Activated CD4-positive, alpha-beta T cell treated with anti-CD3 and anti-CD28 coated beads, Interleukin-2, amount 50 U/mL, for 1 hour (primary cell): ENCODE results near the gene UFC1.
A peak's percentile ranks its signal among the peaks of the same experiment; 100 is the strongest.

Experiments used
- DNase-seq: peaks from one replicate; pipeline ENCODE4 v3.0.0-alpha.2; 2020

The UFC1 gene

DNA sequence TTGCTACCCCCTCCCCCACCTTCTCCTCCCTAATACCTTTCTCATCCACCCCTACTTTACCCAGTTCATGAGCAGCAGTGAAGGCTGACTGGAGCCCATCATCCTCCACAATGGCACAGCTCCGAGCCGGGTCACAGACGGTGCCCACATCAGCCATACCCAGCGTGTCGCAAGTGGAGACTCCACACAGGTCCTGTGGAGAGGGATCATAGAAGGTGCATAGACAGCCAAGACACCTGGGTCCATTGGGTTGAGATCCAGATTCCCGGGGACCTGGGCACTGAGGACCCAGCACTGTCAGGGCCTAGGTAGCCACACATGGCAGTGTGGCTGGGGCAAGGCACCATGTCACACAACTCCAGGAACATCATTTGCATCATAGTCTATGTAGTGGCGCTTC is 42.3 kb downstream of the UFC1 start:
- DNase-seq = no peak

DNA sequence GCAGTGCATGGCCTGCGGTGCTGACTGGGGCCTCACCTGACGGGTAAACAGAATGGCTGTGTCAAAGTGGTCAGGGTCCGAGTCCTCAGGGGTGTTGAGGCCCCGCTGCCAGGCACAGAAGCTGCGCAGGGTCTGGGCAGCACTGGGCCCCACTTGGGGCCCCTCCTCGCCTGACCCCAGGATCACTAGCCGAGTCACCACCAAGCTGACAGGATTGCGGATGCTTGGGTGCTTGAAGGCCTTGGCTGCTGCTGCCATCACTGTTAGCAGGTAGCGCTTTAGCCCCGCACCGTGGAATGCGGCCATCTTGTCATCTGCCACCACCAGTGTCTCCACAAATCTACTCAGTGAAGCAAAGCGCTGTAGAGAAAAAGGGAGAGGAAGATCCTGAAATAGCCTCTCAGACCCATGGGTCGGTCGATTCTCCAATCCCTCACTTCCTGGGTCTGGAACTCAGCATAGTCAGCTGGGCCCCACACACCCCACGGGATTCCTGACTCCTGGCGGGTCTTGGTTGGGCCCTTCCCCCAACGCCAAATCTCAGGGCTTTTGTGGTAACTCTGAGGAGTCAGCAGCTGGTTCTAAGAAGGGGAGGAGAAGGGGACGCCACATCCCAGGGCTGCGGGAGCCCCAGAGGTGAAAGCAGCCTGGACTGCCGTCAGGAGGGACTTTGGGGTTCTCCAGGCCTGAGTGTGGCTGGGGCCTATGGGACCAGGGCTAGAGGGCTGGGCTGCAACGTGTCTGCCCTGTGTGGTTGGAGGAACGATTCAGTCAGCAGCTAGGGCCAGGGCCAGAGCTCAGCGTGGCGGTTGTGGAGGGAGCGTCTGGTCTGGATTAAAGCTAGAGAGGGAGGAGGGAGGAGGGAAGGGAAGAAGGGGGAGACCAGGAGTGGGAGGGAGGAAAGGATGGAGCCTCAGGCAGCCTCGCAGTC is 43.0 kb downstream of the UFC1 start:
- no peak for DNase-seq

DNA sequence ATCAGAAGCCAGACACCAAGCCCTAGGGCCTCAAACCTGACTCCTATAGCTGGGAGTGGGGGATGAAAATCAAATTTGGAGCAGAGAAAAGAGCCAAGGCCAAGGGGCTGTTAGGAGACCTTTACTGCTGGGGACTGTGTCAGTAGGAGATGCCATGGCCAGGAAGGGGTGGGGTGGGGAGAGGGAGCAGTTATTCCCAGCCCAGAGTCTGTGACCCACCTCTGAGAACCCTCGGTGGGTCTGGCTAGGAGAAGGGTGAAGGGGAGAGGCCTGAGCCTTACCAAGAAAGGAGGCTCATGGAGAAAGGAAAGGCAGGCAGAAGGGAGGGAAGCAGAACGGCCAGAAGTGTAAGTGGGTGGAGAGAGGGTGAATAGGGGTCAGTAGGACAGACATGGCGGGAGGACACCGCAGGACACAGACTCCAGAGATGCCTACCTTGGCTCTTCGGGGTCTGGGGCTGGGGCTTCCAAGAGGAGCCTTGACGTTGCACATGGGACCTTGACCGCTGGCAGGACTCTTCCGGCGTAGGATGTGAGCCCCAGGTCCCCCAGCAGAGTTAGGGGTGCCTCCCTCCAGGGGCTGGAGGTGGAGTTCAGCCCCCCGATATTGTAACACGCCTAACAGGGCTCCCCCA is 43.9 kb downstream of the UFC1 start:
- no peak for DNase-seq

DNA sequence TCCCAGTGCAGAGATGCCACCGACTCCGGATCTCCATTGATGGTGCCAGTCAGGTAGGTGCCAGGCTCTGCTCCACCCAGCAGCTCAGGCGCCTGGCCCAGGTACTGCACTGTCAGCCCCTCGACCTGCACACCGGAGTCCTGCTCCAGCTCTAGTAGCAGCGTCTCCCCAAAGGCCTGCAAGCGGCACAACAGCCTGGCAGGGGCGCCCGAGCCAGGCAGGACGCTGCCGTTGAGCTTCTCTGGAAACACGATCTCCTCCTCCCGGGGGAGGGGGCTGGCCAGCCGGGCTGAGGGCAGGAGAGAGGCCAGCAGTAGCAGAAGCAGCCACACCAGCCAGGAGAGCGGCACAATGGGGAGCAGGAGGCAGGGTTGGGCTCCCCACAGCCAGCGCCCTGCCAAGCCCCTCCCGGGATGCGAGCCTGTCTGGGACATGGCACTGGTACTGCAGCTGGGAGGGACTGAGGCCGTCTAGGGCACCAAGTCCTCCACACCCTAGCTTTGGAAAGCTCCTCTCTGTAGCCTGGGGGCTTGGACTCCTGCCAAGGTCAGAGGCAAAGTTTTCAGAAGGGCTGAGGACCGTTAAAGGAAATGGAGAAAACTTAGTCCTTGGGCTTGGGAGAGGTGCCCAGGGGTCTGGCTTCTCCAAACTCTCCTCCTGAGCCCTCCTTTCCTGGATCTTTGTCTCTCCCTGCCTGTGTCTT is 44.6 kb downstream of the UFC1 start:
- no peak for DNase-seq

DNA sequence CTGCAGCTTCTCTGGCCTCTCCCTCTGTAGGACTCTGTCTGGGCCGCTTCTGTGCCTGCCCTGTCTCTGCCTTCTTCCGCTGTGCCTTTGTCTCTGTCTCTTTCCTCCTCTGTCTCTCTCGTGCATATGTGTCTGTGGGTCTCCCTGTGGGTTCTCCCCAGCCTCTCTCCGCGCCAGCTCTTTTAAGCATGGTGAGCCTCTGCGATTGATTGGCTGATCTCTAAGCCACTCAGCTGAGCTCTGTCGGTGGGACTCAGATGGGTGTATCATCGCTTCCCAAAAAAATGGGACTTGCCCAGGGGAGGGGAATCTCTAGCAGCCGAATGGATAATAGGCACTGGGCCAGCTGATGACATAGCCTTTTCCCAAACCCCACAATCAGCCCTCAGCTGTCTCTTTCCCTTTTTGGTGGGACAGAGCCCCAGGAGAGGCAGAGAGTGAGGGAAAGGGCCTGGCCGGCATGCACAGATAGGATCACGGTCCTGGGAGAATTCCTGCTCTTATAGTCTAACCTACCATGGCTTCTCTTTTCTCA is 45.2 kb downstream of the UFC1 start, which contains the start of gene ADAMTS4:
TSS of gene ADAMTS4 (minus strand) at position 158 of the 535 bp plus-strand sequence. CDS start 427 bp downstream, outside the sequence.
- no peak for DNase-seq

DNA sequence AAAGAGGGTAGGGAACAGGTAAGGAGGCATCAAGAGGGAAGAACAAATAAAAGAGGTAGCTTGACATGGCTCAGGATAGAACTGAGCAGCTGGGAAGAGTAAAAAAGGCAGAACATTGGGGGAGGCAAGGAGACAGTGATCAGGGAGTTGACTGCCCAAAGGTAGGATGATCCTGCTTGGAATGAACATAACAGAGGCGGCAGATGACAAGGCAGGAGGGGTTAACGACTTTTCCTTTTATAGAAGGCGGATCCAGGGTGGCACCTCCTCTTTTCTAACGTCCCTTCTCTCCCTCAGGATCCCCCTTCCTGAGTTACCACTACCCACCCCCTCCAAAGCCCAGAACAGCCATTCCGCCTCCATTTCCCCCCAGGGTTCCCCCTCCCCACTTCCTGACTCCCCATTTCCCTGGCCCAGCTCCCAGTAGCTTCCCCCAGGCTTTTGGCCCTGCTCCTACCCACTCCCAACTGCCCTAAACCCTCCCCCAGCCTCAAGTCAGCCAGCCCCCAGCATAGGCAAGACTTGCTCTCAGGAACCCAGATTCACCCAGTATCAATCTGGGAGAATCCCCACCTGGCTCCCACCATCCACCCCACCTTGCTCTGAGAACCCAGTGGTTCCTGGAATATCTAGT is 45.8 kb downstream of the UFC1 start:
- DNase-seq = no peak

DNA sequence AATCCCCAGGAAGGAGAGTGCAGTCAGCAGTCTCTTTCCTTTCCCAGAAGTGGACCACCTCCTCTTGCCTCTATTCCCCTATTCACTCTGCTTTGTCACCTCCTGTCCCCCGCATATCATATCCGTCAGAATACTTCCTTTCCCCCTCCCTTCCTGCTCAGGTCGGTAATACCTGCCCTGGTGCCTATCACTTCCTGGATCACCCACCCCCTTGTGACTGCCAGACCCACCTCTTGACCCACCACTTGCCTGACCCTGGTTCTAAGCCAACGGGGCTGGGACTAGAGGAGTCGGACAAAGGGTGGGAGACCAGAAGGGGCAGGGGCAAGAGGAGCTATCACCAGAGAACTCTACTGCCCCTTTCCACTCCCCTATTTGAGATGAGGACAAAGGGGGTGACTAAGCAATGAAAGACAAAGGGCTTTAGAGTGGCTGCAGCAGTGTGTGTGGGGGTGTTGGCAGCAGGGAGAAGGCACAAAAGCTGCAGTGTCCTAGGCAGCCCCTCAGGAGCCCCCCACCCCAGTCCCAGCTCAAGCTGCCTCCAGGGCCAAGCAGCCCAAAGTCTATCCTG is 46.7 kb downstream of the UFC1 start:
- DNase-seq = no peak

DNA sequence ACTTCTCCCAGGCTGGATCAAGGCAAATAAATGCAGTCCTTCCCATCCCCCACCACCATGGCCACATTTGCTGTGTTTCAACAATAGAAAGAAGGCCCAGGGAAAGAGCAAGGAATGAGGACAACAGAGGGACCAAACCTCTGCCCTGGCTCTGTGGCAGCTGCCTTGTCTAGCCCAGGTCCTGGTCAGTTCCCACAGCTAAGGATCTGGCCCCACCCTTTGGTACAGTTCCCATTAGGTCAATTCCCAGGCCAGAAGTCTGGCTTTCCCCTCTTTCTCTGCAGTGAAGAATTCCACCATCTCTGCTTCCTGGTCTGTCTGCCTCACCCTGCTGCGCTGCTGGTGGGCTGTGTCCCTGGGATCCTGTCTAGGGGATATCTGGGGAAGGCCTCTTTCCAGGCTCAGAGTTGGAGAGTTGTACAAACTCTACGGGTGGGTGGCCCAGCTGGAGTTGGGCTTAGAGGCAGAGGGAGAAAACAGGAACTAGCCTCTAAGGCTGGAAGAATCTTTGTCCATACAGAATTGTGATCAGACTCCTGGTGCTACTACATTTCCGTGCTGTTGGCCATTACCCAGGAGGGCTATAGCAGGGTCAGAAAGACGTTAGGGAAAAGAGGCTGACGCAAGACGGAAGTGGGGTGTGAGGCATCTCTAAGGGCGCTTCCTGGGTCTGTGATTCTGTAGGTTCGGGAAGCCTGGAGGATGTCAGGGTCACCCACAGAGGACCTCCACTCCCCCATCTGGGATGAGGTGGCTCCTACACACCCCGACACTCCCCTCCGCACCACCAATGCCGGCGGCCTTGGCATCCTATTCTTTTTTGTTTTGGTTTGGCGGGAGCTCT is 47.4 kb downstream of the UFC1 start:
- DNase-seq = no peak

DNA sequence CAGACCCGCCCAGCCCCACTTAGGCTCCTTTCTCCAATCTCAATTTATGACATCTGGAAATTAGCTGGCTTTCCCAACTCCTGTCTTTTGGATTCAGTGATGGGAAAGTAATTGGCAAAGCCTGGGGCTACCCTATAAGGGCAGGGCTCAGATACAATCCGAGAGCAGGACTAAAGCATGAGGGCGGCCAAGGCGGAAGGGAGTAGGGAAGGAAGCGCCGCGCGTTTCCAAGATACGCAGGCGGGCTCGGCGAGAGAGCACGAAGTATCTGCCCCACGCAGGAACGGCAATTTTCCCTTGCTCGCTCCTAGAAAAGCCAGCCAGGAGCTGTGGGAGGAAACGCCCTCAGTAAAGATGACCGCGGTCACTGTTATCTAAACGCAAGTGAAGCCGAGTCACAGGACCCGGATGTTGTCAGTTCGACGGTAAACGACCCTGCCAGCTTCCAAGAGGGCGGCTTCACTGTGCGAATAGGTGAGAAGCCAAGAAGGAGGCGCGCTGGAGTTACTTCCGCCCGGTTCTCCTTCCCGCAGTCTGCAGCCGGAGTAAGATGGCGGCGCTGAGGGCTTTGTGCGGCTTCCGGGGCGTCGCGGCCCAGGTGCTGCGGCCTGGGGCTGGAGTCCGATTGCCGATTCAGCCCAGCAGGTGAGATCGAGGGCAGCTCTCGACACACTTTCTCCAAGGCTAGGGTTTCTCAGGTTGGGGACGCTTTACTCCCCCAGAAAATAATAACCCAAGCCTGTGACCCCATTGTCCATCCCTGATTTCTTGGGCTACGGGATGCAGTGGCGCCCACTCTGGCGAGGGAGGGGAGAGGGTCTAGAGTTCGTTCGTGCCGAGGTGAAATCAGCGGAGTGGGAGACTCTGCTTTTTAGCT is 48.3 kb downstream of the UFC1 start, which contains the start of gene NDUFS2:
TSS of gene NDUFS2 (plus strand) at position 532 of the 877 bp plus-strand sequence. CDS start at position 551, 19 bp downstream.
- DNase-seq = peak; percentile 95

DNA sequence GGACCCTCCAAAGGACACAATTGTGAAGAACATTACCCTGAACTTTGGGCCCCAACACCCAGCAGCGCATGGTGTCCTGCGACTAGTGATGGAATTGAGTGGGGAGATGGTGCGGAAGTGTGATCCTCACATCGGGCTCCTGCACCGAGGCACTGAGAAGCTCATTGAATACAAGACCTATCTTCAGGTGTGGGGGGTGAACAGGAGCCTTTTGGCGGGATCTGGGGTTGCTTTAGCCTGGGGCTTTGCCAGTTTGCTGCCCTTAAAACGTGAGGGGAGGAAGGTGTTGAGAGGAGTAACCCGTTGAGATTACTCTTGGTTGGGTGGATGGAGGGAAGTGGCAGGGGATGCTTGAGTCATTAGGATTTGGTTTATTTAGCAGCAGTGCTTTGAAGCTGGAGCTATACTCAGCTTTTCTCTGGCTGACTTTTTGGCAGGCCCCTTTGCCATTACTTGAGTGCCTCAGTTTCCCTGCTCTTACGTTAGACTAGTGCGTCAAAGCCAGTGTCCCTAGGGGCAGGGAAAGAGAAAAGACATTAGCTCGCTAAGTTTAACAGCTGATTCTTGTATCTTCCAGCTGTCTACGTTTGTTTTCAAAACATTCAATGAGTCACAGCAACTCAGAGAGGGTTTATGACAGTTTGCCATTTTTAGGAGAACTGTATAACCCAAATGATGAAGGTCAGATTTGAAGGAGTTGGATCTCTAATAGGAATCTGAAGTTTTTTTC is 52.8 kb downstream of the UFC1 start:
- DNase-seq = no peak

DNA sequence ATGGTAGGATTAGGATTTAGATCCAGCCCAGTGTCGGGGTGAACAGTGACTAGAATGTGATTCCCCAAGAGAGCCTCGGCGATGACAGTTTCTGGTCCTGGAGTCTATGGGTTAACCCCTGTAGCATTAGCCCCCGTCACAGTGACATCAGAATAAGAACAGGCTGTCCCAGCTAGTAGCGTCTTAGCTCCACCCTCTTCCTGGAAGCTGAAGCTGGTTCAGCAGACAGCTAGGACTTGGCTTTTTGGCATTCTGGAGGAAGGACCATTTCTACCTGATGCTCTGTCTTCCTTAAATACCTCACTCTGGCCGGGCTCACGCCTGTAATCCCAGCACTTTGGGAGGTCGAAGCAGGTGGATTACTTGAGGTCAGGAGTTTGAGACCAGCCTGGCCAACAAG is 53.4 kb downstream of the UFC1 start:
- DNase-seq = no peak
